Liver (tissue), 9 donors: ENCODE results near the gene SLC38A2. TPM values are rescaled to one million over a fixed set of nuclear protein-coding genes. Genes with fewer than 3 reads are reported as not detected.

Source experiments
- DNase-seq: peaks from one replicate; pipeline ENCODE4 v3.0.0-alpha.2; 2017; ENCODE audit warnings: low spot score
- H3K27ac ChIP-seq, 2 donors: one replicate each; pipeline ENCODE4 v1.7.0; 2013; ENCODE audit warnings: inconsistent platforms in 2 of 2, low read length in 2 of 2, control low read depth in 1 of 2, low read depth in 1 of 2, mild to moderate bottlenecking in 1 of 2
- H3K27me3 ChIP-seq, 4 donors: one replicate each; pipeline versions ENCODE4 v1.6.1 to v1.7.0; 2013; ENCODE audit warnings: low read length in 3 of 4, inconsistent platforms in 1 of 4, mild to moderate bottlenecking in 1 of 4, moderate library complexity in 1 of 4; ENCODE audit not compliant: control insufficient read depth in 4 of 4, insufficient read depth in 4 of 4
- H3K36me3 ChIP-seq, 4 donors: one replicate each; pipeline versions ENCODE4 v1.6.1 to v1.7.0; 2013; ENCODE audit warnings: low read length in 3 of 4, mild to moderate bottlenecking in 3 of 4, low read depth in 1 of 4, moderate library complexity in 1 of 4; ENCODE audit not compliant: control insufficient read depth in 4 of 4, insufficient read depth in 3 of 4
- H3K4me1 ChIP-seq, 4 donors: one replicate each; pipeline versions ENCODE4 v1.6.1 to v1.7.0; 2013; ENCODE audit warnings: low read length in 3 of 4, mild to moderate bottlenecking in 3 of 4, moderate library complexity in 1 of 4; ENCODE audit not compliant: control insufficient read depth in 4 of 4, insufficient read depth in 4 of 4
- H3K4me3 ChIP-seq, 3 donors: one replicate each; pipeline versions ENCODE4 v1.6.1 to v1.7.0; 2013; ENCODE audit warnings: low read length in 3 of 3, control low read depth in 1 of 3, low read depth in 1 of 3, mild to moderate bottlenecking in 1 of 3
- H3K9ac ChIP-seq, 2 donors: one replicate each; pipeline ENCODE4 v1.7.0; 2013; ENCODE audit warnings: low read length in 2 of 2, mild to moderate bottlenecking in 2 of 2, moderate library complexity in 2 of 2, control low read depth in 1 of 2, low read depth in 1 of 2
- H3K9me3 ChIP-seq, 4 donors: one replicate each; pipeline versions ENCODE4 v1.6.1 to v1.7.0; 2013; ENCODE audit warnings: low read length in 3 of 4; ENCODE audit not compliant: control insufficient read depth in 4 of 4
- EGR1 ChIP-seq, 2 donors: IDR thresholded peaks; 2 replicates each; pipeline ENCODE4 v1.6.1; 2016 to 2018; ENCODE audit warnings: antibody characterized with exemption in 2 of 2, low read depth in 2 of 2
- FOXA1 ChIP-seq: IDR thresholded peaks from 2 replicates; pipeline ENCODE4 v1.6.1; 2016; ENCODE audit warnings: antibody characterized with exemption
- FOXA2 ChIP-seq: IDR thresholded peaks from 2 replicates; pipeline ENCODE4 v1.6.1; 2016; ENCODE audit warnings: antibody characterized with exemption
- GABPA ChIP-seq, 2 donors: IDR thresholded peaks in 1 of 2; conservative IDR thresholded peaks in 1 of 2; 2 replicates each; pipeline ENCODE4 v1.6.1; 2016; ENCODE audit warnings: antibody characterized with exemption in 2 of 2, mild to moderate bottlenecking in 1 of 2, moderate library complexity in 1 of 2
- HNF4A ChIP-seq, 2 donors: conservative IDR thresholded peaks; 2 replicates each; pipeline ENCODE4 v1.6.1; 2016; ENCODE audit warnings: antibody characterized with exemption in 2 of 2, mild to moderate bottlenecking in 2 of 2
- HNF4G ChIP-seq: IDR thresholded peaks from 2 replicates; pipeline ENCODE4 v1.6.1; 2016; ENCODE audit warnings: antibody characterized with exemption
- JUND ChIP-seq, 2 donors: IDR thresholded peaks; 2 replicates each; pipeline ENCODE4 v1.6.1; 2016; ENCODE audit warnings: antibody characterized with exemption in 2 of 2
- NR2F2 ChIP-seq: IDR thresholded peaks from 2 replicates; pipeline ENCODE4 v1.6.1; 2016; ENCODE audit warnings: antibody characterized with exemption
- RAD21 ChIP-seq, 2 donors: IDR thresholded peaks; 2 replicates each; pipeline ENCODE4 v1.6.1; 2016; ENCODE audit warnings: antibody characterized with exemption in 2 of 2, mild to moderate bottlenecking in 2 of 2
- RXRA ChIP-seq, 2 donors: IDR thresholded peaks; 2 replicates each; pipeline ENCODE4 v1.6.1; 2017 to 2018; ENCODE audit warnings: antibody characterized with exemption in 2 of 2, mild to moderate bottlenecking in 1 of 2
- SP1 ChIP-seq: IDR thresholded peaks from 2 replicates; pipeline ENCODE4 v1.6.1; 2018; ENCODE audit warnings: antibody characterized with exemption, mild to moderate bottlenecking
- TAF1 ChIP-seq: conservative IDR thresholded peaks from 2 replicates; pipeline ENCODE4 v1.6.1; 2016; ENCODE audit warnings: antibody characterized with exemption, mild to moderate bottlenecking
- YY1 ChIP-seq: IDR thresholded peaks from 2 replicates; pipeline ENCODE4 v1.6.1; 2016; ENCODE audit warnings: antibody characterized with exemption, mild to moderate bottlenecking
- WGBS: extraction: QIAGEN DNeasy Blood & Tissue Kit; methylation state at CpG from one replicate; pipeline ENCODE4 v1.1.7; 2013; 5-methylcytosine and 5-hydroxymethylcytosine counted together
- polyA plus RNA-seq, 2 donors: library from polyadenylated mRNA; stranded (reverse) in 1 of 2; unstranded in 1 of 2; fragments of 200-250 nt in 1 of 2; fragments of >200 nt in 1 of 2; fragmentation: Nextera tagmentation in 1 of 2; extraction: Ambion mirVana in 1 of 2; gene quantifications; one replicate each; pipeline versions ENCODE4 v1.2.1 to v1.2.3, GENCODE V29; 2013 to 2015
- total RNA-seq, 2 donors: library from RNA; depleted of rRNA; stranded (reverse); fragments of >200 nt; gene quantifications; one replicate each; pipeline ENCODE4 v1.2.3, GENCODE V29; 2014
- TF ChIP-seq, protein P1 (sequence below): IDR thresholded peaks from 2 replicates; pipeline ENCODE4 v1.6.1; 2016; ENCODE audit warnings: antibody characterized with exemption, mild to moderate bottlenecking
- TF ChIP-seq, protein P2 (sequence below): IDR thresholded peaks from 2 replicates; pipeline ENCODE4 v1.6.1; 2016; ENCODE audit warnings: antibody characterized with exemption
- TF ChIP-seq, protein P3 (sequence below): IDR thresholded peaks from 2 replicates; pipeline ENCODE4 v1.6.1; 2016; ENCODE audit warnings: antibody characterized with exemption
- TF ChIP-seq, protein P4 (sequence below): fragments of 150-350 bp; IDR thresholded peaks from 2 replicates; pipeline ENCODE4 v1.5.1; 2017; ENCODE audit warnings: improper control_type of control experiment, low read depth, low read length; ENCODE audit not compliant: missing input control
- TF ChIP-seq, protein P5 (sequence below): IDR thresholded peaks from 2 replicates; pipeline ENCODE4 v1.6.1; 2016; ENCODE audit warnings: antibody characterized with exemption
- donor health status: healthy.
- donor health status: healthy.
- donor health status: healthy.
- donor health status: healthy.
- donor health status: healthy.

The SLC38A2 gene
- total and polyA plus RNA-seq, 4 donors: 50.6 to 472 (median 97.4) TPM

DNA sequence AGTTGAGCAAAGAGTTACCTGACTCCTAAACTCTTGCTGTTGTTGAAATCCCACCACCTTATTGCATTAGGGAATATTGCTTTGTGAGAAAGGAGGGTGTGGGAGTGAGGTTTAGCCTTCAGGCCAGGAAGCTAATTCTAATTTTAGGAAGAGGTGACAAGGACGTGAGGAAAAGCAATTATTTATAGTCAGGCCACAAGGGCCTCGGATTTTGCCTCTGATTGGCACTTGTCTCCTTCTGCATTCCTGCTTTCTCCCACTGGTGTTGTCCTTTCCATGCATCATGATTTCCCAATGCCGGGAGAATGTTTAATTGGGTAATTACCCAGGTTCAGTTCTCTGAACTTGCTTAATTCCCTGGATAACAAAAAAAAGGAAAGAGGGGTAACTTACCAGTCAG lies 37.9 kb upstream of the SLC38A2 start:
- no peak overlapping the region for H3K4me3 ChIP-seq
- no peaks in the 10 kb centered on the region for H3K9me3 ChIP-seq
- peak; percentile 30 to 41 for TF ChIP-seq RAD21 (IDR thresholded peaks at IDR 0.05)
- TF ChIP-seq YY1: peak; percentile 45
- TF ChIP-seq RXRA (IDR thresholded peaks at IDR 0.05): peak; percentile 51 to 76
- TF ChIP-seq, protein P1, sequence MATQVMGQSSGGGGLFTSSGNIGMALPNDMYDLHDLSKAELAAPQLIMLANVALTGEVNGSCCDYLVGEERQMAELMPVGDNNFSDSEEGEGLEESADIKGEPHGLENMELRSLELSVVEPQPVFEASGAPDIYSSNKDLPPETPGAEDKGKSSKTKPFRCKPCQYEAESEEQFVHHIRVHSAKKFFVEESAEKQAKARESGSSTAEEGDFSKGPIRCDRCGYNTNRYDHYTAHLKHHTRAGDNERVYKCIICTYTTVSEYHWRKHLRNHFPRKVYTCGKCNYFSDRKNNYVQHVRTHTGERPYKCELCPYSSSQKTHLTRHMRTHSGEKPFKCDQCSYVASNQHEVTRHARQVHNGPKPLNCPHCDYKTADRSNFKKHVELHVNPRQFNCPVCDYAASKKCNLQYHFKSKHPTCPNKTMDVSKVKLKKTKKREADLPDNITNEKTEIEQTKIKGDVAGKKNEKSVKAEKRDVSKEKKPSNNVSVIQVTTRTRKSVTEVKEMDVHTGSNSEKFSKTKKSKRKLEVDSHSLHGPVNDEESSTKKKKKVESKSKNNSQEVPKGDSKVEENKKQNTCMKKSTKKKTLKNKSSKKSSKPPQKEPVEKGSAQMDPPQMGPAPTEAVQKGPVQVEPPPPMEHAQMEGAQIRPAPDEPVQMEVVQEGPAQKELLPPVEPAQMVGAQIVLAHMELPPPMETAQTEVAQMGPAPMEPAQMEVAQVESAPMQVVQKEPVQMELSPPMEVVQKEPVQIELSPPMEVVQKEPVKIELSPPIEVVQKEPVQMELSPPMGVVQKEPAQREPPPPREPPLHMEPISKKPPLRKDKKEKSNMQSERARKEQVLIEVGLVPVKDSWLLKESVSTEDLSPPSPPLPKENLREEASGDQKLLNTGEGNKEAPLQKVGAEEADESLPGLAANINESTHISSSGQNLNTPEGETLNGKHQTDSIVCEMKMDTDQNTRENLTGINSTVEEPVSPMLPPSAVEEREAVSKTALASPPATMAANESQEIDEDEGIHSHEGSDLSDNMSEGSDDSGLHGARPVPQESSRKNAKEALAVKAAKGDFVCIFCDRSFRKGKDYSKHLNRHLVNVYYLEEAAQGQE: peak; percentile 28
- TF ChIP-seq GABPA (IDR thresholded peaks at IDR 0.05 in 1 of 2, conservative IDR thresholded peaks at IDR 0.05 in 1 of 2): peak in 1 of 2 donors; percentile 17
- TF ChIP-seq, protein P2, sequence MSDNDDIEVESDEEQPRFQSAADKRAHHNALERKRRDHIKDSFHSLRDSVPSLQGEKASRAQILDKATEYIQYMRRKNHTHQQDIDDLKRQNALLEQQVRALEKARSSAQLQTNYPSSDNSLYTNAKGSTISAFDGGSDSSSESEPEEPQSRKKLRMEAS: peak; percentile 11
- TF ChIP-seq, protein P3, sequence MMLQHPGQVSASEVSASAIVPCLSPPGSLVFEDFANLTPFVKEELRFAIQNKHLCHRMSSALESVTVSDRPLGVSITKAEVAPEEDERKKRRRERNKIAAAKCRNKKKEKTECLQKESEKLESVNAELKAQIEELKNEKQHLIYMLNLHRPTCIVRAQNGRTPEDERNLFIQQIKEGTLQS: no peak
- TF ChIP-seq FOXA1: peak; percentile 60
- TF ChIP-seq, protein P4, sequence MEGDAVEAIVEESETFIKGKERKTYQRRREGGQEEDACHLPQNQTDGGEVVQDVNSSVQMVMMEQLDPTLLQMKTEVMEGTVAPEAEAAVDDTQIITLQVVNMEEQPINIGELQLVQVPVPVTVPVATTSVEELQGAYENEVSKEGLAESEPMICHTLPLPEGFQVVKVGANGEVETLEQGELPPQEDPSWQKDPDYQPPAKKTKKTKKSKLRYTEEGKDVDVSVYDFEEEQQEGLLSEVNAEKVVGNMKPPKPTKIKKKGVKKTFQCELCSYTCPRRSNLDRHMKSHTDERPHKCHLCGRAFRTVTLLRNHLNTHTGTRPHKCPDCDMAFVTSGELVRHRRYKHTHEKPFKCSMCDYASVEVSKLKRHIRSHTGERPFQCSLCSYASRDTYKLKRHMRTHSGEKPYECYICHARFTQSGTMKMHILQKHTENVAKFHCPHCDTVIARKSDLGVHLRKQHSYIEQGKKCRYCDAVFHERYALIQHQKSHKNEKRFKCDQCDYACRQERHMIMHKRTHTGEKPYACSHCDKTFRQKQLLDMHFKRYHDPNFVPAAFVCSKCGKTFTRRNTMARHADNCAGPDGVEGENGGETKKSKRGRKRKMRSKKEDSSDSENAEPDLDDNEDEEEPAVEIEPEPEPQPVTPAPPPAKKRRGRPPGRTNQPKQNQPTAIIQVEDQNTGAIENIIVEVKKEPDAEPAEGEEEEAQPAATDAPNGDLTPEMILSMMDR: no peak
- TF ChIP-seq SP1: peak; percentile 41
- peak in 1 of 2 donors; percentile 69 for TF ChIP-seq JUND (IDR thresholded peaks at IDR 0.05)
- TF ChIP-seq HNF4G: no peak
- no peak for TF ChIP-seq TAF1
- no peak for TF ChIP-seq NR2F2
- peak in 1 of 2 donors; percentile 61 for TF ChIP-seq EGR1 (IDR thresholded peaks at IDR 0.05; ENCODE audit: low read depth in 2 of 2)
- TF ChIP-seq HNF4A (conservative IDR thresholded peaks at IDR 0.05): peak; percentile 54 to 70
- TF ChIP-seq FOXA2: peak; percentile 68
- TF ChIP-seq, protein P5, sequence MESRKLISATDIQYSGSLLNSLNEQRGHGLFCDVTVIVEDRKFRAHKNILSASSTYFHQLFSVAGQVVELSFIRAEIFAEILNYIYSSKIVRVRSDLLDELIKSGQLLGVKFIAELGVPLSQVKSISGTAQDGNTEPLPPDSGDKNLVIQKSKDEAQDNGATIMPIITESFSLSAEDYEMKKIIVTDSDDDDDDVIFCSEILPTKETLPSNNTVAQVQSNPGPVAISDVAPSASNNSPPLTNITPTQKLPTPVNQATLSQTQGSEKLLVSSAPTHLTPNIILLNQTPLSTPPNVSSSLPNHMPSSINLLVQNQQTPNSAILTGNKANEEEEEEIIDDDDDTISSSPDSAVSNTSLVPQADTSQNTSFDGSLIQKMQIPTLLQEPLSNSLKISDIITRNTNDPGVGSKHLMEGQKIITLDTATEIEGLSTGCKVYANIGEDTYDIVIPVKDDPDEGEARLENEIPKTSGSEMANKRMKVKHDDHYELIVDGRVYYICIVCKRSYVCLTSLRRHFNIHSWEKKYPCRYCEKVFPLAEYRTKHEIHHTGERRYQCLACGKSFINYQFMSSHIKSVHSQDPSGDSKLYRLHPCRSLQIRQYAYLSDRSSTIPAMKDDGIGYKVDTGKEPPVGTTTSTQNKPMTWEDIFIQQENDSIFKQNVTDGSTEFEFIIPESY: peak; percentile 37
- H3K27ac ChIP-seq: no peak overlapping the region
- peaks cover 0 to 6% (median 3%) of the 10 kb centered on the region in 4 donors for H3K4me1 ChIP-seq
- no peaks in the 10 kb centered on the region for H3K27me3 ChIP-seq
- no peak overlapping the region for H3K9ac ChIP-seq
- H3K36me3 ChIP-seq: no peaks in the 10 kb centered on the region
- DNase-seq: no peak
- WGBS: 33% methylated on average over 3 of the region's 3 CpGs
